ENCODE measurements around the gene PHF12.

DNA sequence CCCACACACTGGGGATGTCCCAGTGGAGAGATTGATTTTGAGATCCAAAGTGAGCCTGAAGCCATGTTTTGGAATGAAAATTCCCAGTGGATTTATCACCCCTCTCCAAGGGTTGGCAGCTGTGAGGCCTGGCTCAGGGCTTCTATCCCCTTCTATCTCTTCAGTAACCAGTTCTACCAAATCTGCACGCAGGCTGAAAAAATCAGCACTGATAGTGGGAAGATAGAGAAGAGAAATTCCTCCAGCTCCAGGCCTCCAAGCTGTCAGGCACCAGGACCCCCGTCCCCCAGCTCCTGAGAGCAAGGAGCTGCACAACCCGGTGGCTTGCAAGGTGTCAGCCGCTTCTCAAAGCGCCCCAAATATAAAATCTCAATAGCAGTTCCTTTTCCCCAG, 54.8 kb downstream of the PHF12 start:
- TF ChIP-seq SUZ12 (IDR thresholded peaks at IDR 0.05; ENCODE audit: extremely low read depth, insufficient read depth, insufficient read length) (no peak), ZNF274 (IDR thresholded peaks at IDR 0.05; ENCODE audit: low read depth, low read length) (no peak), YY1 (IDR thresholded peaks at IDR 0.05; ENCODE audit: insufficient read depth, insufficient read length) (no peak)
